ENCODE measurements around the gene TBC1D22B.

TBC1D22B gene

DNA sequence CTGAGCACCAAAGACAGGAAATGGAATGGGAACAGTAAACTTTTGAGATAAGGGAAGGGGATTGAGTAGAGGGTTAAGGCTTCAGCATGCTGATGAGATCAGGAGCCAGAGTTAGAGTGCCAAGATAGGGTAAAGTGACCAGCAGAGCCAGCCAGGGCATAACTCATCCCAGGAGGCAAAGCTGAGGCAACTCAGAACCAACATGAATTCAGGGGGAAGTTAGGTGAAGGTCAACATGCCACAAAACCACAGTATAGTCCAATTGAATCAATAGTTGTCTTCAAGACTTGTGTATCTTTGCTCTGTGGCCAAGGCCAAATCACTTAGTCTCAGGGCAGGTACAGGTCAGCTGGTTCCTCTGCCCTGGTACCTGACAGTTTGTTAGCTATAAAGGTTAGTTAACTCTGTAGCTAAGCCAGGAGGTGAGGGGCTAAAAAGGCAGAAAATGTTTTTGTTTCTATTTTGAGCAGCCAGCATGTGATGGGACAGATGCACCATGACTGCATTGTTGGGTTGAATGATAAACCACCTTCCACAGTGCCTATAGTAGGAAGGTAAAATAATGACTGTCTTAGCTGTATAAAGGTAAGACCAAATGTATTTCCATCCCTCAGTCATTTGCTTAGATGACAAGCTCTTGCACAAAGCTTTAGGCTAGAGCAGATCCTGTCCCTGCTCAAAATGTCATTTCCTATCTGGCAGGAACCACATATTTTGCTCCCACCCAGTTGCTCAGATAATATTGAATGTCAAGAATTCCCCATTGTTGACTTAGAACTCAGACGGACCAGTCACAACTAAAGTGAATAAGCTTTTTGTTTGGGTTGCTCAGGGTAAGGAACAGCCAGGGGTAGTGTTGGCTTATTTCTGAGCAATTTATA, 112.0 kb downstream of the TBC1D22B start:
- no peak for ATAC-seq (ENCODE audit: low read depth)
- peaks cover 42% of the 10 kb centered on the region for H3K36me3 ChIP-seq (ENCODE audit: low read depth)
- H3K27me3 ChIP-seq (ENCODE audit: insufficient read depth, poor library complexity, severe bottlenecking) = no peaks in the 10 kb centered on the region
- no peaks in the 10 kb centered on the region for H3K9me3 ChIP-seq (ENCODE audit: severe bottlenecking)
- TF ChIP-seq, protein P1, sequence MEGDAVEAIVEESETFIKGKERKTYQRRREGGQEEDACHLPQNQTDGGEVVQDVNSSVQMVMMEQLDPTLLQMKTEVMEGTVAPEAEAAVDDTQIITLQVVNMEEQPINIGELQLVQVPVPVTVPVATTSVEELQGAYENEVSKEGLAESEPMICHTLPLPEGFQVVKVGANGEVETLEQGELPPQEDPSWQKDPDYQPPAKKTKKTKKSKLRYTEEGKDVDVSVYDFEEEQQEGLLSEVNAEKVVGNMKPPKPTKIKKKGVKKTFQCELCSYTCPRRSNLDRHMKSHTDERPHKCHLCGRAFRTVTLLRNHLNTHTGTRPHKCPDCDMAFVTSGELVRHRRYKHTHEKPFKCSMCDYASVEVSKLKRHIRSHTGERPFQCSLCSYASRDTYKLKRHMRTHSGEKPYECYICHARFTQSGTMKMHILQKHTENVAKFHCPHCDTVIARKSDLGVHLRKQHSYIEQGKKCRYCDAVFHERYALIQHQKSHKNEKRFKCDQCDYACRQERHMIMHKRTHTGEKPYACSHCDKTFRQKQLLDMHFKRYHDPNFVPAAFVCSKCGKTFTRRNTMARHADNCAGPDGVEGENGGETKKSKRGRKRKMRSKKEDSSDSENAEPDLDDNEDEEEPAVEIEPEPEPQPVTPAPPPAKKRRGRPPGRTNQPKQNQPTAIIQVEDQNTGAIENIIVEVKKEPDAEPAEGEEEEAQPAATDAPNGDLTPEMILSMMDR (IDR thresholded peaks at IDR 0.05; ENCODE audit: poor library complexity, severe bottlenecking) = no peak
- H3K4me1 ChIP-seq (ENCODE audit: insufficient read depth, poor library complexity, severe bottlenecking) = no peaks in the 10 kb centered on the region
- H3K27ac ChIP-seq (ENCODE audit: poor library complexity, severe bottlenecking) = no peak overlapping the region
- no peak overlapping the region for H3K4me3 ChIP-seq (ENCODE audit: severe bottlenecking)
- DNase-seq (ENCODE audit: low spot score) = no peak

DNA sequence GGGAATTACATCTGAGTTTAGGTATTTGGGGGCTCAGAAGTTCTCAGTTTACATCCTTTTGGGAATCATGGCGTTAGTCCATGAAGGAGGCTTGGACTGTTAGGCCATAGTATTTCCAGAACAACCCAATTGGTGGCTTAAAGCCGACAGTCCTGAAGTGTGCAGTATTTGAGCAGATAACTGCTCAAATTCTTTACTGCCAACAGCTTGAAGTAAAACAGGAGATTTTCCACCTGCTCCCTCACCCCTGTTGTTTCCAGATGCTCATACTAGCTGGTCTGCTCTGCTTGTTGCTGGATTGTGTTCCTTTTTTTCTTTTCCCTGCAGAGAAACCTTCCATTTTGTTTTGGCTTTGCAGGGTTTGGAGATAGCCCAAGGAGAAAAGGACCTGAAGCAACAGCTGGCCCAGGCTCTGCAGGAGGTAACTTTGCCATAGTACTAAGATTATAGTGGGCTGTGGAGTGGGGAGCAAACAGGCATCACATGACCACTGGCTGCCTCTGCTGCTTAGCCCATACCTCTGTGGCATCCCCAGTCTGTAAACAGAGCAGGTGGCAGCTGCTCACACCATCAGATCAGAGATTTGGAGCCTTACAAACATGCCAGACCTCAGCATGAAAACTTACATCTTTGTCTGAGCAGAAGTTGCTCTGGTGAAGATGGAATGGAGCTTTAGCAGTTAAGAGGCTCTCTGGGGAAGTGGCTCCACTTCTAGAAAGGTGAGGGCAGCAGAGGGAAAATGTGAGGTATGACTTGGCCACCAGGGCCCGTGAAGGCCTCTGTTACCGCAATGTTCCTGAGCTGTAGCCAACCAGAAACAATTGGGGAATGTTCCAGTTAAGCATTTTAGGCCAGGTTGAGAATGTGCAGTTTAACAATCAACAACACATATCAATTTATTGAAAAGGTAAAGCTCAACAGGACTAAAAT, 113.8 kb downstream of the TBC1D22B start:
- no peaks in the 10 kb centered on the region for H3K4me1 ChIP-seq (ENCODE audit: insufficient read depth, poor library complexity, severe bottlenecking)
- TF ChIP-seq, protein P1 (IDR thresholded peaks at IDR 0.05; ENCODE audit: poor library complexity, severe bottlenecking) = no peak
- no peak overlapping the region for H3K27ac ChIP-seq (ENCODE audit: poor library complexity, severe bottlenecking)
- no peak overlapping the region for H3K4me3 ChIP-seq (ENCODE audit: severe bottlenecking)
- H3K27me3 ChIP-seq (ENCODE audit: insufficient read depth, poor library complexity, severe bottlenecking) = no peaks in the 10 kb centered on the region
- H3K36me3 ChIP-seq (ENCODE audit: low read depth) = peaks cover 48% of the 10 kb centered on the region
- H3K9me3 ChIP-seq (ENCODE audit: severe bottlenecking) = no peaks in the 10 kb centered on the region
- ATAC-seq (ENCODE audit: low read depth) = no peak
- no peak for DNase-seq (ENCODE audit: low spot score)

DNA sequence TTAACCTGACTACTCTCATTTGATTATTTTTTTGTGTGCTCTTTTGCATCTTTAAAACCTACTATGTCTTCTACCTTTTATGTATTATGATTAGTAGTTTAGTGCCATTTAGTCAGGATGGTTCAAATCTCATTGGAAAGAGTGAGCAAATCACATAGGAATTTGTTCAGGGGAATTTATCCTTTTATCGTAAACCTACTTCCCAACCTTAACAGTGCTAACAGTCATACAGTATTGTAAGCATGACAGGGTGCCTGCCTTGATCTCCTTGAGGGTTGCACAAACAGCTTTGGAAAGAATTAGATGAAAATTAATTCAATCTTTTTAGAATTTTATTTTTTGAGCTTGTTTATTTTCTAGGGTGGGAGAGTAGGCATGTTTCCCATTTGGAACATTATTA, 114.5 kb downstream of the TBC1D22B start:
- Histone ChIP-seq H3K36me3 (ENCODE audit: low read depth) (peaks cover 48% of the 10 kb centered on the region), H3K4me3 (ENCODE audit: severe bottlenecking) (no peak overlapping the region), H3K27me3 (ENCODE audit: insufficient read depth, poor library complexity, severe bottlenecking) (no peaks in the 10 kb centered on the region), H3K27ac (ENCODE audit: poor library complexity, severe bottlenecking) (no peak overlapping the region), H3K4me1 (ENCODE audit: insufficient read depth, poor library complexity, severe bottlenecking) (no peaks in the 10 kb centered on the region), H3K9me3 (ENCODE audit: severe bottlenecking) (no peaks in the 10 kb centered on the region)
- no peak for DNase-seq (ENCODE audit: low spot score)
- no peak for ATAC-seq (ENCODE audit: low read depth)
- TF ChIP-seq, protein P1 (IDR thresholded peaks at IDR 0.05; ENCODE audit: poor library complexity, severe bottlenecking) = no peak

DNA sequence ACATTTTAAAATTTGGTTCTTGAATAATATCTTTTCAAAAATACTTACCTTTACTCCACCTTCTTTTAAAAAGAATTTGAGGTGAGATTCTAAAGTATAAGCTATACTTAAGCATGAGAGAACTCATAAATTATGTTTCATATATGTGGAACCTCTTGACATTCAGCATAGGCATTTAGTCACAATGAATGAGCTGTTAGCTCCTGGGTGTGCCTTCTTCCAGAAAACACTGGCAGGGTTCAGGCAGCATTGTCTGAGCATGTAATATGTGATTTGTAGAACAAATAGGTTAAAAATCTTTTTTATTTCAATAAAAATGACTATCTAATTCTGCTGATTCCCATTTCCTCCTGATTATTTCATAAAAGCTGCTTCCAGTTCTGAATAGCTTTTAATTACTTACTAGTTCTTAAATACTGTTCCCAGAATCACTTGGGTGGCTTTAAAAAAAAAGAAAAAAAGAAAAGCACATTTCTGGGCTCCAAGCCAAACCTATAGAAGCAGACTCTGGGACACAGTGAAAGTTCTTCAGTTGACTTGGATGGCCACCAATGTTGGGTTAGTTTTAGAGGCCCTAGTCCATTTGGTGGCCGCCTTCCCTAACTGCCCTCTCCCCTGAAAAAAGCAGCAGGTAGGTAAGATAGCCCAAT, 116.4 kb downstream of the TBC1D22B start:
- ATAC-seq (ENCODE audit: low read depth) (no peak), DNase-seq (ENCODE audit: low spot score) (no peak)
- Histone ChIP-seq H3K36me3 (ENCODE audit: low read depth) (peaks cover 42% of the 10 kb centered on the region), H3K9me3 (ENCODE audit: severe bottlenecking) (no peaks in the 10 kb centered on the region), H3K27me3 (ENCODE audit: insufficient read depth, poor library complexity, severe bottlenecking) (no peaks in the 10 kb centered on the region), H3K27ac (ENCODE audit: poor library complexity, severe bottlenecking) (no peak overlapping the region), H3K4me1 (ENCODE audit: insufficient read depth, poor library complexity, severe bottlenecking) (no peaks in the 10 kb centered on the region), H3K4me3 (ENCODE audit: severe bottlenecking) (no peak overlapping the region)
- TF ChIP-seq, protein P1 (IDR thresholded peaks at IDR 0.05; ENCODE audit: poor library complexity, severe bottlenecking) = no peak
